Measurements from ENCODE around the gene WDFY1. TPM values are rescaled to one million over a fixed set of nuclear protein-coding genes. Genes with fewer than 3 reads are reported as not detected.

The WDFY1 gene
- total RNA-seq, 1 experiment from 2014 or later: 44.7 TPM

DNA sequence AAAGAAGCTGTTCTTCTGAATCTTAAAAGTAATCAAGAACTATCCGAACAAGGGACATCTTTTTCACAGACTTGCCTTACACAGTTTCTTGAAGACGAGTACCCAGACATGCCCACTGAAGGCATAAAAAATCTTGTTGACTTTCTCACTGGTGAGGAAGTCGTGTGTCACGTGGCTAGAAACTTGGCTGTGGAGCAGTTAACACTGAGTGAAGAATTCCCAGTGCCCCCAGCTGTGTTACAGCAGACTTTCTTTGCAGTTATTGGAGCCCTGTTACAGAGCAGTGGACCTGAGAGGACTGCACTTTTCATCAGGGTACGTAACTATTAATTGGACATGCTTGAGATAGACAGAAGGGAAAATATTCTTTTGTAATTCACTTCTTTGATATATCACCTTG is 14.6 kb upstream of the WDFY1 start:
- Histone ChIP-seq H4K20me1 (ENCODE audit: insufficient read depth) (no peaks in the 10 kb centered on the region; the same call in 1 of the 2 replicates), H2AFZ (ENCODE audit: low read depth, low read length, poor library complexity, severe bottlenecking) (no peak overlapping the region), H3K4me1 (ENCODE audit: control insufficient read depth in 1 of 2, insufficient read depth in 2 of 2, low read length in 2 of 2) (peaks cover 15 to 21% of the 10 kb centered on the region in 2 experiments), H3K4me2 (ENCODE audit: low read length) (no peak overlapping the region), H3K9me3 (ENCODE audit: control insufficient read depth in 1 of 2, insufficient read depth in 1 of 2, low read depth in 1 of 2, low read length in 2 of 2) (no peaks in the 10 kb centered on the region), H3K27ac (ENCODE audit: low read depth, low read length) (no peak overlapping the region), H3K9ac (ENCODE audit: low read length) (no peak overlapping the region), H3K27me3 (ENCODE audit: insufficient read depth, low read length) (no peaks in the 10 kb centered on the region), H3K79me2 (ENCODE audit: insufficient read depth, low read length) (peaks cover 75% of the 10 kb centered on the region), H3K36me3 (ENCODE audit: control insufficient read depth in 1 of 2, insufficient read depth in 2 of 2, low read length in 2 of 2) (peaks cover 26 to 29% of the 10 kb centered on the region in 2 experiments; a peak in 3 of 4 replicates), H3K4me3 (replicated peaks in 1 of 2; ENCODE audit: low read depth in 1 of 2, low read length in 2 of 2) (no peak overlapping the region), H3K9me2 (ENCODE audit: insufficient read depth) (no peaks in the 10 kb centered on the region)
- ChIA-PET CTCF (interaction anchor here (2.4 kb wide), 1 partner anchor 10 kb away, joined by 10 read pairs; no protein-coding TSS in a partner anchor), RAD21 (ENCODE audit: low non-redundant PET in 1 of 2, low total read pairs in 2 of 2, uncharacterized antibody in 2 of 2, unreplicated experiment in 2 of 2) (no interaction called here), POLR2A (no interaction called here)
- ATAC-seq (no peak), DNase-seq (ENCODE audit: low read depth, low spot score) (no peak)
- TF ChIP-seq SIN3A (IDR thresholded peaks at IDR 0.05; ENCODE audit: low read depth) (no peak), SP1 (IDR thresholded peaks at IDR 0.05; ENCODE audit: low read depth) (no peak), EZH2 (IDR thresholded peaks at IDR 0.05) (no peak)
- TF ChIP-seq, protein P1, sequence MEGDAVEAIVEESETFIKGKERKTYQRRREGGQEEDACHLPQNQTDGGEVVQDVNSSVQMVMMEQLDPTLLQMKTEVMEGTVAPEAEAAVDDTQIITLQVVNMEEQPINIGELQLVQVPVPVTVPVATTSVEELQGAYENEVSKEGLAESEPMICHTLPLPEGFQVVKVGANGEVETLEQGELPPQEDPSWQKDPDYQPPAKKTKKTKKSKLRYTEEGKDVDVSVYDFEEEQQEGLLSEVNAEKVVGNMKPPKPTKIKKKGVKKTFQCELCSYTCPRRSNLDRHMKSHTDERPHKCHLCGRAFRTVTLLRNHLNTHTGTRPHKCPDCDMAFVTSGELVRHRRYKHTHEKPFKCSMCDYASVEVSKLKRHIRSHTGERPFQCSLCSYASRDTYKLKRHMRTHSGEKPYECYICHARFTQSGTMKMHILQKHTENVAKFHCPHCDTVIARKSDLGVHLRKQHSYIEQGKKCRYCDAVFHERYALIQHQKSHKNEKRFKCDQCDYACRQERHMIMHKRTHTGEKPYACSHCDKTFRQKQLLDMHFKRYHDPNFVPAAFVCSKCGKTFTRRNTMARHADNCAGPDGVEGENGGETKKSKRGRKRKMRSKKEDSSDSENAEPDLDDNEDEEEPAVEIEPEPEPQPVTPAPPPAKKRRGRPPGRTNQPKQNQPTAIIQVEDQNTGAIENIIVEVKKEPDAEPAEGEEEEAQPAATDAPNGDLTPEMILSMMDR (IDR thresholded peaks at IDR 0.05 in 2 of 3, conservative IDR thresholded peaks at IDR 0.05 in 1 of 3; ENCODE audit: borderline replicate concordance in 1 of 3, insufficient read depth in 1 of 3, low read depth in 2 of 3, low read length in 2 of 3): no peak
- TF ChIP-seq, protein P2, sequence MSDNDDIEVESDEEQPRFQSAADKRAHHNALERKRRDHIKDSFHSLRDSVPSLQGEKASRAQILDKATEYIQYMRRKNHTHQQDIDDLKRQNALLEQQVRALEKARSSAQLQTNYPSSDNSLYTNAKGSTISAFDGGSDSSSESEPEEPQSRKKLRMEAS (IDR thresholded peaks at IDR 0.05): no peak
- TF ChIP-seq, protein P3, sequence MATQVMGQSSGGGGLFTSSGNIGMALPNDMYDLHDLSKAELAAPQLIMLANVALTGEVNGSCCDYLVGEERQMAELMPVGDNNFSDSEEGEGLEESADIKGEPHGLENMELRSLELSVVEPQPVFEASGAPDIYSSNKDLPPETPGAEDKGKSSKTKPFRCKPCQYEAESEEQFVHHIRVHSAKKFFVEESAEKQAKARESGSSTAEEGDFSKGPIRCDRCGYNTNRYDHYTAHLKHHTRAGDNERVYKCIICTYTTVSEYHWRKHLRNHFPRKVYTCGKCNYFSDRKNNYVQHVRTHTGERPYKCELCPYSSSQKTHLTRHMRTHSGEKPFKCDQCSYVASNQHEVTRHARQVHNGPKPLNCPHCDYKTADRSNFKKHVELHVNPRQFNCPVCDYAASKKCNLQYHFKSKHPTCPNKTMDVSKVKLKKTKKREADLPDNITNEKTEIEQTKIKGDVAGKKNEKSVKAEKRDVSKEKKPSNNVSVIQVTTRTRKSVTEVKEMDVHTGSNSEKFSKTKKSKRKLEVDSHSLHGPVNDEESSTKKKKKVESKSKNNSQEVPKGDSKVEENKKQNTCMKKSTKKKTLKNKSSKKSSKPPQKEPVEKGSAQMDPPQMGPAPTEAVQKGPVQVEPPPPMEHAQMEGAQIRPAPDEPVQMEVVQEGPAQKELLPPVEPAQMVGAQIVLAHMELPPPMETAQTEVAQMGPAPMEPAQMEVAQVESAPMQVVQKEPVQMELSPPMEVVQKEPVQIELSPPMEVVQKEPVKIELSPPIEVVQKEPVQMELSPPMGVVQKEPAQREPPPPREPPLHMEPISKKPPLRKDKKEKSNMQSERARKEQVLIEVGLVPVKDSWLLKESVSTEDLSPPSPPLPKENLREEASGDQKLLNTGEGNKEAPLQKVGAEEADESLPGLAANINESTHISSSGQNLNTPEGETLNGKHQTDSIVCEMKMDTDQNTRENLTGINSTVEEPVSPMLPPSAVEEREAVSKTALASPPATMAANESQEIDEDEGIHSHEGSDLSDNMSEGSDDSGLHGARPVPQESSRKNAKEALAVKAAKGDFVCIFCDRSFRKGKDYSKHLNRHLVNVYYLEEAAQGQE (IDR thresholded peaks at IDR 0.05; ENCODE audit: low read depth): no peak
- intact Hi-C loops (cut with micrococcal nuclease): loop anchor here (10.0 kb wide), 1 partner anchor 985 kb away; no protein-coding TSS in a partner anchor
- no TSS peak for BruUV-seq (replicated peaks)

All from HCT116 (cell line).